Neural cell (in vitro differentiated cells): ENCODE data around the gene PRELP. TPM values are rescaled to one million over a fixed set of nuclear protein-coding genes. Genes with fewer than 3 reads are reported as not detected.

ENCODE experiments used
- H2AFZ ChIP-seq: fragments of 200-600, 300-800 bp; sonication (generic), shearing (Covaris generic); 2 replicates; pipeline ENCODE4 v1.6.0; 2014; ENCODE audit warnings: low read depth, mild to moderate bottlenecking, antibody characterized with exemption, low read length, moderate library complexity
- H3F3A ChIP-seq: fragments of 200-600 bp; shearing (Covaris generic); 2 replicates; pipeline ENCODE4 v1.6.1; 2016; ENCODE audit warnings: mild to moderate bottlenecking, moderate library complexity, mixed read lengths, antibody characterized with exemption, low read length; ENCODE audit not compliant: insufficient read depth, poor library complexity, severe bottlenecking
- H3K27ac ChIP-seq: fragments of 200-600, 300-800 bp; sonication (generic), shearing (Covaris generic); 2 replicates; pipeline ENCODE4 v1.5.1; 2014; ENCODE audit warnings: mild to moderate bottlenecking, low read length, moderate library complexity
- H3K27me3 ChIP-seq: fragments of 300-800, 200-600 bp; sonication (generic), shearing (Covaris generic); 2 replicates; pipeline ENCODE4 v1.6.0; 2014; ENCODE audit warnings: mild to moderate bottlenecking, low read depth, low read length, moderate library complexity; ENCODE audit not compliant: insufficient read depth
- H3K36me3 ChIP-seq: fragments of 300-800, 200-600 bp; sonication (generic), shearing (Covaris generic); 2 replicates; pipeline ENCODE4 v1.5.1; 2014; ENCODE audit warnings: mild to moderate bottlenecking, antibody characterized with exemption, low read length, moderate library complexity; ENCODE audit not compliant: insufficient read depth
- H3K4me2 ChIP-seq: fragments of 300-800, 200-600 bp; sonication (generic), shearing (Covaris generic); 2 replicates; pipeline ENCODE4 v1.6.0; 2014; ENCODE audit warnings: mild to moderate bottlenecking, low read length
- H3K4me3 ChIP-seq: fragments of 300-800, 200-600 bp; sonication (generic), shearing (Covaris generic); 2 replicates; pipeline ENCODE4 v1.5.1; 2014; ENCODE audit warnings: mild to moderate bottlenecking, low read length, moderate library complexity
- H3K79me2 ChIP-seq: fragments of 200-600 bp; shearing (Covaris generic); replicated peaks from 2 replicates; pipeline ENCODE4 v1.6.0; 2014; ENCODE audit warnings: mild to moderate bottlenecking, low read length, moderate library complexity; ENCODE audit not compliant: insufficient read depth
- H3K9ac ChIP-seq: fragments of 300-800, 200-600 bp; sonication (generic), shearing (Covaris generic); 2 replicates; pipeline ENCODE4 v1.6.1; 2016; ENCODE audit warnings: mild to moderate bottlenecking, low read length, mixed read lengths
- H3K9me2 ChIP-seq: fragments of 200-600 bp; shearing (Covaris generic); 2 replicates; pipeline ENCODE4 v1.6.1; 2016; ENCODE audit warnings: mild to moderate bottlenecking, low read length, mixed read lengths; ENCODE audit not compliant: insufficient read depth
- H3K9me3 ChIP-seq: fragments of 200-600, 300-800 bp; sonication (generic), shearing (Covaris generic); 2 replicates; pipeline ENCODE4 v1.6.1; 2016; ENCODE audit warnings: mild to moderate bottlenecking, mixed run types, low read length, moderate library complexity, mixed read lengths
- H4K20me1 ChIP-seq: fragments of 200-600 bp; shearing (Covaris generic); 2 replicates; pipeline ENCODE4 v1.6.1; 2016; ENCODE audit warnings: mild to moderate bottlenecking, mixed run types; ENCODE audit not compliant: insufficient read depth
- EP300 ChIP-seq: fragments of 450-650 bp; conservative IDR thresholded peaks from 2 replicates; pipeline ENCODE4 v1.6.1; 2014; ENCODE audit warnings: antibody characterized with exemption, mild to moderate bottlenecking, moderate library complexity; ENCODE audit not compliant: poor library complexity, severe bottlenecking
- EZH2 ChIP-seq: fragments of 200-600, 300-800 bp; shearing (Covaris generic), sonication (generic); IDR thresholded peaks from 2 replicates; pipeline ENCODE4 v1.6.1; 2014; ENCODE audit warnings: antibody characterized with exemption, low read length, borderline replicate concordance, mild to moderate bottlenecking; ENCODE audit not compliant: insufficient read depth, poor library complexity, severe bottlenecking
- MXI1 ChIP-seq: fragments of 450-650 bp; conservative IDR thresholded peaks from 2 replicates; pipeline ENCODE4 v1.6.1; 2014; ENCODE audit warnings: antibody characterized with exemption, mild to moderate bottlenecking; ENCODE audit not compliant: poor library complexity, severe bottlenecking
- POLR2AphosphoS5 ChIP-seq: IDR thresholded peaks from 2 replicates; pipeline ENCODE4 v1.6.1; 2012
- RAD21 ChIP-seq: fragments of 450-650 bp; conservative IDR thresholded peaks from 2 replicates; pipeline ENCODE4 v1.6.1; 2014; ENCODE audit warnings: antibody characterized with exemption, mild to moderate bottlenecking, moderate library complexity
- SMC3 ChIP-seq: fragments of 450-650 bp; conservative IDR thresholded peaks from 2 replicates; pipeline ENCODE4 v1.6.1; 2014; ENCODE audit warnings: antibody characterized with exemption, mild to moderate bottlenecking, moderate library complexity; ENCODE audit not compliant: poor library complexity
- TAF1 ChIP-seq: IDR thresholded peaks from 2 replicates; pipeline ENCODE4 v1.6.1; 2012; ENCODE audit warnings: low read depth
- polyA plus RNA-seq: library from polyadenylated mRNA; depleted of rRNA; stranded (reverse); fragments of >200 nt; gene quantifications from 2 replicates; pipeline ENCODE4 v1.2.3, GENCODE V29; 2014
- TF ChIP-seq, protein P1 (sequence below): IDR thresholded peaks from 2 replicates; pipeline ENCODE4 v1.6.1; 2012; ENCODE audit warnings: borderline replicate concordance
- TF ChIP-seq, protein P2 (sequence below): fragments of 450-650 bp; IDR thresholded peaks from 2 replicates; pipeline ENCODE4 v1.5.1; 2014; ENCODE audit warnings: antibody characterized with exemption, mild to moderate bottlenecking, moderate library complexity; ENCODE audit not compliant: poor library complexity, severe bottlenecking

Gene PRELP
- polyA plus RNA-seq, 1 donor from 2014 or later, result not detected

DNA sequence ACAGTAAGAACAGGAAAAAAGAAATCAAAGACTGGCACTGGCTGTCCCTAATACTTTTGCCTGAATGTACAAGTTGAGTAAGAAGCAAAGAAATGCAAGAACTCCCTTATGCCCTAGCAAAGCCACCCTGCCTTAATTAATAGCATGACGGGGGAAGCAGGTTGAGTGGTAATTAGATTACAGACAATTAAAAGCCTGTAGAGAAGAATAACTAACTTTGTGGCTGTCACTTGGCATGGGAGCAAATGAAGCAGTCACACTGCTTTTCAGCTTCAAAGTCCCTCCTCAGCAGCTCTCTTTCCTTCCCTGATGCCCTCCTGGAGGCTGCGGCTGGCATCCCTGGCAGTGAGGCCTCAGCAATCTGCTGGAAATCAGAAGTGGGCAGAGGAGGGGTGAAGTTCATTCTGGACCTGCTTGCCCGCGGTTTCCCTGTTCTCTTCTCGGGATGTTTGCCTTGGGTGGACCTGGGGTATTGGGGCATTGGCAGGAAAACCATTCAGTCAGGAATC lies 21.7 kb downstream of the PRELP start:
- H3K27ac ChIP-seq, result no peak overlapping the region
- no peaks in the 10 kb centered on the region for H3K9me2 ChIP-seq
- H3K27me3 ChIP-seq, result no peaks in the 10 kb centered on the region
- H3K9me3 ChIP-seq, result no peaks in the 10 kb centered on the region
- H3K36me3 ChIP-seq, result no peaks in the 10 kb centered on the region
- no peak overlapping the region for H3K9ac ChIP-seq
- H3F3A ChIP-seq, result no peaks in the 10 kb centered on the region
- H4K20me1 ChIP-seq, result no peaks in the 10 kb centered on the region
- no peak overlapping the region for H3K4me2 ChIP-seq
- no peaks in the 10 kb centered on the region for H3K79me2 ChIP-seq
- TF ChIP-seq EZH2, result no peak
- no peak for TF ChIP-seq EP300
- TF ChIP-seq POLR2AphosphoS5, result no peak
- TF ChIP-seq SMC3, result no peak
- TF ChIP-seq, protein P1, sequence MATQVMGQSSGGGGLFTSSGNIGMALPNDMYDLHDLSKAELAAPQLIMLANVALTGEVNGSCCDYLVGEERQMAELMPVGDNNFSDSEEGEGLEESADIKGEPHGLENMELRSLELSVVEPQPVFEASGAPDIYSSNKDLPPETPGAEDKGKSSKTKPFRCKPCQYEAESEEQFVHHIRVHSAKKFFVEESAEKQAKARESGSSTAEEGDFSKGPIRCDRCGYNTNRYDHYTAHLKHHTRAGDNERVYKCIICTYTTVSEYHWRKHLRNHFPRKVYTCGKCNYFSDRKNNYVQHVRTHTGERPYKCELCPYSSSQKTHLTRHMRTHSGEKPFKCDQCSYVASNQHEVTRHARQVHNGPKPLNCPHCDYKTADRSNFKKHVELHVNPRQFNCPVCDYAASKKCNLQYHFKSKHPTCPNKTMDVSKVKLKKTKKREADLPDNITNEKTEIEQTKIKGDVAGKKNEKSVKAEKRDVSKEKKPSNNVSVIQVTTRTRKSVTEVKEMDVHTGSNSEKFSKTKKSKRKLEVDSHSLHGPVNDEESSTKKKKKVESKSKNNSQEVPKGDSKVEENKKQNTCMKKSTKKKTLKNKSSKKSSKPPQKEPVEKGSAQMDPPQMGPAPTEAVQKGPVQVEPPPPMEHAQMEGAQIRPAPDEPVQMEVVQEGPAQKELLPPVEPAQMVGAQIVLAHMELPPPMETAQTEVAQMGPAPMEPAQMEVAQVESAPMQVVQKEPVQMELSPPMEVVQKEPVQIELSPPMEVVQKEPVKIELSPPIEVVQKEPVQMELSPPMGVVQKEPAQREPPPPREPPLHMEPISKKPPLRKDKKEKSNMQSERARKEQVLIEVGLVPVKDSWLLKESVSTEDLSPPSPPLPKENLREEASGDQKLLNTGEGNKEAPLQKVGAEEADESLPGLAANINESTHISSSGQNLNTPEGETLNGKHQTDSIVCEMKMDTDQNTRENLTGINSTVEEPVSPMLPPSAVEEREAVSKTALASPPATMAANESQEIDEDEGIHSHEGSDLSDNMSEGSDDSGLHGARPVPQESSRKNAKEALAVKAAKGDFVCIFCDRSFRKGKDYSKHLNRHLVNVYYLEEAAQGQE, result no peak
- H2AFZ ChIP-seq, result no peak overlapping the region
- no peak overlapping the region for H3K4me3 ChIP-seq

DNA sequence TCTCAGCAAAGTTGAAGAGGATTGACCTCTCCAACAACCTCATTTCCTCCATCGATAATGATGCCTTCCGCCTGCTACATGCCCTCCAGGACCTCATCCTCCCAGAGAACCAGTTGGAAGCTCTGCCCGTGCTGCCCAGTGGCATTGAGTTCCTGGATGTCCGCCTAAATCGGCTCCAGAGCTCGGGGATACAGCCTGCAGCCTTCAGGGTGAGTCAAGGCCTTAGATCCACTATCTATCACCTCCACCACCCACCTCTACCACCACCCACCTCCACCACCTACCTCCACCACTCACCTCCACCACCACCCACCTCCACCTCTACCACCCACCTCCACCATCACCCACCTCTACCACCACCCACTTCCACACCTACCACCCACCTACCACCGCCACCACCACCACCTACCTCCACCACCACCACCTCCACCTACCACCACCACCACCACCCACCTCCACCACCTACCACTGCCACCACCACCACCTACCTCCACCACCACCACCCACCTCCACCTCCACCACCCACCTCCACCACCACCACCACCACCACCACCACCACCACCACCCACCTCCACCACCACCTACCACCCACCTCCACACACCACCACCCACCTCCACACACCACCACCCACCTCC lies 24.2 kb downstream of the PRELP start:
- TF ChIP-seq, protein P2, sequence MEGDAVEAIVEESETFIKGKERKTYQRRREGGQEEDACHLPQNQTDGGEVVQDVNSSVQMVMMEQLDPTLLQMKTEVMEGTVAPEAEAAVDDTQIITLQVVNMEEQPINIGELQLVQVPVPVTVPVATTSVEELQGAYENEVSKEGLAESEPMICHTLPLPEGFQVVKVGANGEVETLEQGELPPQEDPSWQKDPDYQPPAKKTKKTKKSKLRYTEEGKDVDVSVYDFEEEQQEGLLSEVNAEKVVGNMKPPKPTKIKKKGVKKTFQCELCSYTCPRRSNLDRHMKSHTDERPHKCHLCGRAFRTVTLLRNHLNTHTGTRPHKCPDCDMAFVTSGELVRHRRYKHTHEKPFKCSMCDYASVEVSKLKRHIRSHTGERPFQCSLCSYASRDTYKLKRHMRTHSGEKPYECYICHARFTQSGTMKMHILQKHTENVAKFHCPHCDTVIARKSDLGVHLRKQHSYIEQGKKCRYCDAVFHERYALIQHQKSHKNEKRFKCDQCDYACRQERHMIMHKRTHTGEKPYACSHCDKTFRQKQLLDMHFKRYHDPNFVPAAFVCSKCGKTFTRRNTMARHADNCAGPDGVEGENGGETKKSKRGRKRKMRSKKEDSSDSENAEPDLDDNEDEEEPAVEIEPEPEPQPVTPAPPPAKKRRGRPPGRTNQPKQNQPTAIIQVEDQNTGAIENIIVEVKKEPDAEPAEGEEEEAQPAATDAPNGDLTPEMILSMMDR, result no peak
- TF ChIP-seq, protein P1, result no peak
- TF ChIP-seq EP300 (no peak), SMC3 (no peak), TAF1 (no peak), EZH2 (no peak), MXI1 (no peak), POLR2AphosphoS5 (no peak), RAD21 (no peak)
- no peaks in the 10 kb centered on the region for H3K27me3 ChIP-seq
- H3K9me2 ChIP-seq, result no peaks in the 10 kb centered on the region
- H2AFZ ChIP-seq, result no peak overlapping the region
- no peak overlapping the region for H3K4me3 ChIP-seq
- H3K27ac ChIP-seq, result no peak overlapping the region
- no peak overlapping the region for H3K4me2 ChIP-seq
- H3F3A ChIP-seq, result no peaks in the 10 kb centered on the region
- no peaks in the 10 kb centered on the region for H3K9me3 ChIP-seq
- H3K9ac ChIP-seq, result no peak overlapping the region
- no peaks in the 10 kb centered on the region for H4K20me1 ChIP-seq
- no peaks in the 10 kb centered on the region for H3K79me2 ChIP-seq
- no peaks in the 10 kb centered on the region for H3K36me3 ChIP-seq
